ENCODE measurements around the gene RPP21.

The RPP21 gene

GRCh38 chr6:30378290-30378937 lies 33.5 kb downstream of the RPP21 start:
- no peak for DNase-seq (ENCODE audit: low spot score)

GRCh38 chr6:30380464-30380863 lies 35.5 kb downstream of the RPP21 start:
- no peak for DNase-seq (ENCODE audit: low spot score)

DNA sequence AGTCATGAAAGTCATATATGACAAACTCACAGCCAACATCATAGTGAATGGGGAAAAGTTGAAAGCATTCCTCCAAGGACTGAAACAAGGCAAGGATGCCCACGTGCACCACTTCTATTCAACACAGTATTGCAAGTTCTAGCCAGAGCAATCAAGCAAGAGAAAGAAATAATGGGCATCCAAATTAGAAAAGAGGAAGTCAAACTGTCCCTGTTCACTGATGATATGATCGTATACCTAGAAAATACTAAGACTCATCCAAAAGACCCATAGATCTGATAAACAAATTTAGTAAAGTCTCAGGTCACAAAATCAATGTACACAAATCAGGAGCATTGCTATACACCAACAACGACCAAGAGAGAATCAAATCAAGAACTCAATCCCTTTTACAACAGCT lies 41.2 kb downstream of the RPP21 start:
- no peak for DNase-seq (ENCODE audit: low spot score)

DNA sequence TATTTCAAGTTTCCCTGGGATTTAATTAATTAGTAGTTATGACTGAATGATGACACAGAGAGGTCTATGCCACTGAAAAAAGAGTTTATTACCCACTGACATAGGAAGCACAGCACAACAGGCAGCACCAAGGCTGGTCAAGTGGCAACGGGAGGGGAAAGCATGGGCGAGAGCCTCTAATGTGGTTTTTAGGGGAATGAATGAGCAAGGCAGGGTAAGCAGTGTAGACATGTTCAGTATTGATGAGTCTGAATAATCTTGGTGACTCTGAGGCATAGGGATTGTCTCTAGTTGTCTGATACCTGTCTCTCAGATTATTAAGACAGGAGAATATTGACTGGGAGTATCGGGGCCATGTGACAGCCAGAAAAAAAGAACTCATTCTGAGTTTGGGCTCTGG lies 46.3 kb downstream of the RPP21 start:
- DNase-seq (ENCODE audit: low spot score): no peak

- DNase-seq (ENCODE audit: low spot score): no peak
These were observed 49.2 kb downstream of the RPP21 start for GRCh38 chr6:30394139-30394538.

Data from AG08396 (cell line).